ENCODE measurements around the gene TTLL7.

GRCh38 chr1:83917959-83918358 lies 81.0 kb downstream of the TTLL7 start:
- TF ChIP-seq EZH2 (optimal IDR thresholded peaks at IDR 0.05; ENCODE audit: low read depth, low read length) (no peak), CTCF (IDR thresholded peaks at IDR 0.05; ENCODE audit: low read length) (no peak), EZH2phosphoT487 (IDR thresholded peaks at IDR 0.05; ENCODE audit: low read length) (no peak)
